ENCODE data around the gene GET3. TPM values are rescaled to one million over a fixed set of nuclear protein-coding genes. Genes with fewer than 3 reads are reported as not detected.

GET3 gene
- total and polyA plus RNA-seq, 2 donors (not counting 1 experiment from before 2014, with no cell fraction given) = 37.2 to 61.7 TPM

DNA sequence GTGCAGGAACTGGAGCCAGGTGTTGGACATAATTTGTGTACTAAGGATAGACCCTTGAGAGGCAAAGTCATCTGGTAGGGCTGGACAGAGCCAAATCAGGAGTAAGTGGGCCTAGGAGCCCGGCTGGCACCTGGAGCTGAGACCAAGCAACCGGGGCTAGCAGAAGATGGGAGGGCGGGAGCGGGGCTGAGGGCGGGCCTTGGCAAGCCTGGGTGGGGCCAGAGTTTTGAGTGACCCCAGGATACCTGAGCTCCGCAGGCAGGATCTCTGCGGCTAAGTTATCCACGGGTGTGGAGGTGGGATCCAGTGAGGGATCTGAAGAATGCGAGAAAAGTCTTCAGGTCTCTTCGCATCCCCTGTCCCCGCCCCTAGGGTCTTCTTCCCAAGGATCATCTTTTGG, 29.9 kb downstream of the GET3 start:
- no peaks in the 10 kb centered on the region for H3K9me3 Mint-ChIP-seq (ENCODE audit: insufficient read depth)
- Histone ChIP-seq H3K9ac (ENCODE audit: low read length) (no peak overlapping the region), H3K4me1 (ENCODE audit: control insufficient read depth in 2 of 2, insufficient read depth in 2 of 2, low read length in 2 of 2) (peaks cover 6 to 8% of the 10 kb centered on the region in 2 donors), H2AFZ (ENCODE audit: insufficient read depth, low read depth, low read length, poor library complexity, severe bottlenecking) (no peak overlapping the region), H3K79me2 (ENCODE audit: control insufficient read depth, insufficient read depth, low read length) (no peaks in the 10 kb centered on the region), H3K4me3 (ENCODE audit: control extremely low read depth in 1 of 5, extremely low read depth in 1 of 5, insufficient read depth in 1 of 5, low read depth in 2 of 5, low read length in 4 of 5) (no peak overlapping the region), H3K4me2 (replicated peaks; ENCODE audit: low read depth, low read length, poor library complexity, severe bottlenecking) (no peak overlapping the region), H3K27ac (ENCODE audit: low read length in 2 of 2) (no peak overlapping the region), H3K27me3 (replicated peaks in 1 of 4; ENCODE audit: control extremely low read depth in 1 of 4, control insufficient read depth in 3 of 4, insufficient read depth in 4 of 4, low read length in 3 of 4) (no peaks in the 10 kb centered on the region), H4K20me1 (ENCODE audit: control insufficient read depth, insufficient read depth, low read length, poor library complexity, severe bottlenecking) (no peaks in the 10 kb centered on the region), H3K36me3 (replicated peaks in 1 of 2; ENCODE audit: control extremely low read depth in 1 of 2, control insufficient read depth in 1 of 2, extremely low read depth in 1 of 2, insufficient read depth in 2 of 2, low read length in 1 of 2) (peaks cover 0 to 5% of the 10 kb centered on the region in 2 experiments), H3K9me3 (ENCODE audit: control extremely low read depth in 1 of 3, control insufficient read depth in 2 of 3, insufficient read depth in 1 of 3, low read length in 2 of 3) (peaks cover 0 to 7% (median 0%) of the 10 kb centered on the region in 3 donors)
- DNase-seq (no peak), ATAC-seq (ENCODE audit: low read depth) (no peak)
- no peaks in the 10 kb centered on the region for H3K27me3 Mint-ChIP-seq
- 96% methylated on average over 11 of the region's 11 CpGs for WGBS (ENCODE audit: insufficient coverage)
- CTCF ChIA-PET = interaction anchor here (1.0 to 27.9 kb wide), 12 partner anchors 9 to 115 kb away, joined by 3 to 1147 read pairs (median 8); partner anchors contain the start of genes DNASE2, GET3, HOOK2 and JUNB
- POLR2A ChIA-PET = interaction anchor here (0.6 to 2.3 kb wide), 3 partner anchors 25 to 135 kb away, joined by 4 to 8 read pairs (median 5); no protein-coding TSS in a partner anchor
- intact Hi-C loops (cut with micrococcal nuclease) = no loop called here
- H3K4me1 Mint-ChIP-seq = peaks cover 10% of the 10 kb centered on the region
- no peak overlapping the region for H3K4me3 Mint-ChIP-seq
- no peak for TF ChIP-seq EZH2 (IDR thresholded peaks at IDR 0.05; ENCODE audit: borderline replicate concordance, insufficient read depth, low read depth, low read length, poor library complexity, severe bottlenecking)
- TF ChIP-seq, protein P1, sequence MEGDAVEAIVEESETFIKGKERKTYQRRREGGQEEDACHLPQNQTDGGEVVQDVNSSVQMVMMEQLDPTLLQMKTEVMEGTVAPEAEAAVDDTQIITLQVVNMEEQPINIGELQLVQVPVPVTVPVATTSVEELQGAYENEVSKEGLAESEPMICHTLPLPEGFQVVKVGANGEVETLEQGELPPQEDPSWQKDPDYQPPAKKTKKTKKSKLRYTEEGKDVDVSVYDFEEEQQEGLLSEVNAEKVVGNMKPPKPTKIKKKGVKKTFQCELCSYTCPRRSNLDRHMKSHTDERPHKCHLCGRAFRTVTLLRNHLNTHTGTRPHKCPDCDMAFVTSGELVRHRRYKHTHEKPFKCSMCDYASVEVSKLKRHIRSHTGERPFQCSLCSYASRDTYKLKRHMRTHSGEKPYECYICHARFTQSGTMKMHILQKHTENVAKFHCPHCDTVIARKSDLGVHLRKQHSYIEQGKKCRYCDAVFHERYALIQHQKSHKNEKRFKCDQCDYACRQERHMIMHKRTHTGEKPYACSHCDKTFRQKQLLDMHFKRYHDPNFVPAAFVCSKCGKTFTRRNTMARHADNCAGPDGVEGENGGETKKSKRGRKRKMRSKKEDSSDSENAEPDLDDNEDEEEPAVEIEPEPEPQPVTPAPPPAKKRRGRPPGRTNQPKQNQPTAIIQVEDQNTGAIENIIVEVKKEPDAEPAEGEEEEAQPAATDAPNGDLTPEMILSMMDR (IDR thresholded peaks at IDR 0.05) = no peak
- no peak overlapping the region for H3K27ac Mint-ChIP-seq

DNA sequence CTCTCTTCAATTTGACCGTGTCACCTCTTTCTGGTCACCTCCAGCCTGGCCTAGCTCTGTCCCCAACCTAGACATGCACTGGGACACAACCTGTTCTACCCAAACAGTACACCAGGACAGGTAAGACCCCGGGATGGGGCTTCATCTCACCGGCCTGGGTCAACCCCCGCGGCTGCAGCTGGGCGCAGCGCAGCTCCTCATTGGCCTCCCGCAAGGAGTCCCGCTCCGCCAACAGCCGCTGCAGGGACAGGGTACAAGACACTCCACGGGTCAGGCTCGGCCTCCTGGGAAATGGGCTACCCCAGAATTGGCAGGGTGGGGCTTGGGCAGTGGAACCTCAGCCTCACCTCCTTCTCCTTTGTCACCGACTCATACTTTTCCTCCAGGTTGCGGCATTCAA, 30.4 kb downstream of the GET3 start:
- no peaks in the 10 kb centered on the region for H3K9me3 Mint-ChIP-seq (ENCODE audit: insufficient read depth)
- no peaks in the 10 kb centered on the region for H4K20me1 ChIP-seq (ENCODE audit: control insufficient read depth, insufficient read depth, low read length, poor library complexity, severe bottlenecking)
- DNase-seq (no peak), ATAC-seq (ENCODE audit: low read depth) (no peak)
- H3K4me1 Mint-ChIP-seq = peaks cover 10% of the 10 kb centered on the region
- no peak overlapping the region for H2AFZ ChIP-seq (ENCODE audit: insufficient read depth, low read depth, low read length, poor library complexity, severe bottlenecking)
- no peak overlapping the region for H3K4me3 Mint-ChIP-seq
- H3K27me3 Mint-ChIP-seq = no peaks in the 10 kb centered on the region
- H3K27ac ChIP-seq (ENCODE audit: low read length in 2 of 2) = no peak overlapping the region
- H3K27ac Mint-ChIP-seq = no peak overlapping the region
- TF ChIP-seq, protein P1 (IDR thresholded peaks at IDR 0.05) = no peak
- no peak for TF ChIP-seq EZH2 (IDR thresholded peaks at IDR 0.05; ENCODE audit: borderline replicate concordance, insufficient read depth, low read depth, low read length, poor library complexity, severe bottlenecking)
- H3K79me2 ChIP-seq (ENCODE audit: control insufficient read depth, insufficient read depth, low read length) = no peaks in the 10 kb centered on the region
- intact Hi-C loops (cut with micrococcal nuclease) = no loop called here
- ChIA-PET CTCF (interaction anchor here (1.0 to 27.9 kb wide), 9 partner anchors 8 to 91 kb away, joined by 4 to 1147 read pairs (median 9); partner anchors contain the start of genes GET3, HOOK2, JUNB and PRDX2), POLR2A (interaction anchor here (0.6 to 2.3 kb wide), 3 partner anchors 28 to 135 kb away, joined by 3 to 8 read pairs (median 5); no protein-coding TSS in a partner anchor)
- H3K36me3 ChIP-seq (replicated peaks in 1 of 2; ENCODE audit: control extremely low read depth in 1 of 2, control insufficient read depth in 1 of 2, extremely low read depth in 1 of 2, insufficient read depth in 2 of 2, low read length in 1 of 2) = peaks cover 0 to 5% of the 10 kb centered on the region in 2 experiments
- peaks cover 6 to 8% of the 10 kb centered on the region in 2 donors for H3K4me1 ChIP-seq (ENCODE audit: control insufficient read depth in 2 of 2, insufficient read depth in 2 of 2, low read length in 2 of 2)
- H3K4me3 ChIP-seq (ENCODE audit: control extremely low read depth in 1 of 5, extremely low read depth in 1 of 5, insufficient read depth in 1 of 5, low read depth in 2 of 5, low read length in 4 of 5) = no peak overlapping the region
- H3K9ac ChIP-seq (ENCODE audit: low read length) = no peak overlapping the region
- no peak overlapping the region for H3K4me2 ChIP-seq (replicated peaks; ENCODE audit: low read depth, low read length, poor library complexity, severe bottlenecking)
- H3K27me3 ChIP-seq (replicated peaks in 1 of 4; ENCODE audit: control extremely low read depth in 1 of 4, control insufficient read depth in 3 of 4, insufficient read depth in 4 of 4, low read length in 3 of 4) = no peaks in the 10 kb centered on the region
- peaks cover 0 to 7% (median 0%) of the 10 kb centered on the region in 3 donors for H3K9me3 ChIP-seq (ENCODE audit: control extremely low read depth in 1 of 3, control insufficient read depth in 2 of 3, insufficient read depth in 1 of 3, low read length in 2 of 3)
- 97% methylated on average over 13 of the region's 15 CpGs for WGBS (ENCODE audit: insufficient coverage)
